H1 (cell line): Measurements from ENCODE around the gene ZBED4. TPM values are rescaled to one million over a fixed set of nuclear protein-coding genes. Genes with fewer than 3 reads are reported as not detected.
A peak's percentile ranks its signal among the peaks of the same experiment; 100 is the strongest.

Source experiments
- CTCF ChIA-PET: fragments of 300-600 bp; sonication (Branson Sonifier 250); formaldehyde crosslinking; loops from one replicate; lab custom pipeline; 2021; ENCODE audit not compliant: partially characterized antibody; lab: Charles Lee
- POLR2A ChIA-PET: fragments of 300-600 bp; sonication (Branson Sonifier 250); formaldehyde crosslinking; loops from one replicate; lab custom pipeline; 2021; ENCODE audit warnings: inconsistent platforms; ENCODE audit not compliant: partially characterized antibody; lab: Charles Lee
- DNase-seq, 2 experiments: peaks; one replicate each; pipeline versions ENCODE4 v3.0.0 to v3.0.0-alpha.2; 2010 to 2022; ENCODE audit warnings: low spot score in 2 of 2, low read depth in 1 of 2, mixed read lengths in 1 of 2
- FAIRE-seq: peaks from 2 replicates; lab custom pipeline; 2011; peaks lifted over from hg19 to GRCh38; lab: Jason Lieb, UNC
- H2AFZ ChIP-seq: 2 replicates; pipeline ENCODE4 v1.8.1; 2012; ENCODE audit warnings: low read length, inconsistent platforms
- H2AK5ac ChIP-seq: 2 replicates; pipeline ENCODE4 v1.6.1; 2013; ENCODE audit warnings: low read depth, low read length
- H2BK120ac ChIP-seq: replicated peaks from 2 replicates; pipeline ENCODE3; 2013; ENCODE audit warnings: low read depth, low read length, inconsistent platforms
- H2BK12ac ChIP-seq: 2 replicates; pipeline ENCODE4 v1.6.1; 2013; ENCODE audit warnings: low read depth, low read length
- H2BK15ac ChIP-seq: 2 replicates; pipeline ENCODE4 v1.6.1; 2013; ENCODE audit warnings: low read length
- H2BK20ac ChIP-seq: 2 replicates; pipeline ENCODE4 v1.6.1; 2013; ENCODE audit warnings: low read length
- H2BK5ac ChIP-seq: 2 replicates; pipeline ENCODE4 v1.6.1; 2013; ENCODE audit warnings: low read depth, low read length
- H3K14ac ChIP-seq: 2 replicates; pipeline ENCODE4 v1.6.1; 2013; ENCODE audit warnings: inconsistent platforms; ENCODE audit not compliant: insufficient read length
- H3K18ac ChIP-seq: 2 replicates; pipeline ENCODE4 v1.6.1; 2013; ENCODE audit warnings: low read length; ENCODE audit errors: extremely low read depth
- H3K23ac ChIP-seq: 2 replicates; pipeline ENCODE4 v1.6.1; 2013; ENCODE audit warnings: inconsistent platforms; ENCODE audit not compliant: insufficient read length
- H3K23me2 ChIP-seq: 2 replicates; pipeline ENCODE4 v1.6.1; 2013; ENCODE audit warnings: low read depth, low read length
- H3K27ac ChIP-seq: 2 replicates; pipeline ENCODE4 v1.6.1; 2011; ENCODE audit warnings: low read depth, low read length, inconsistent platforms
- H3K27me3 ChIP-seq, 4 experiments: replicated peaks in 1 of 4; 1 replicate in 1 of 4; 2 replicates in 3 of 4; pipeline versions ENCODE4 v1.6.1 to v1.8.1; 2011 to 2013; ENCODE audit warnings: low read length in 3 of 4, mild to moderate bottlenecking in 3 of 4, inconsistent platforms in 2 of 4, mixed read lengths in 2 of 4, moderate library complexity in 1 of 4; ENCODE audit not compliant: control insufficient read depth in 3 of 4, insufficient read depth in 3 of 4; ENCODE audit errors: extremely low read depth in 1 of 4
- H3K36me3 ChIP-seq, 4 experiments: 2 replicates each; pipeline versions ENCODE4 v1.6.1 to v1.8.1; 2011 to 2013; ENCODE audit warnings: mild to moderate bottlenecking in 4 of 4, low read length in 3 of 4, moderate library complexity in 2 of 4, control low read depth in 1 of 4, inconsistent platforms in 1 of 4; ENCODE audit not compliant: insufficient read depth in 4 of 4, control insufficient read depth in 2 of 4
- H3K4ac ChIP-seq: replicated peaks from 2 replicates; pipeline ENCODE3; 2013; ENCODE audit warnings: low read length, low read depth, mixed read lengths, inconsistent platforms; ENCODE audit not compliant: insufficient read length
- H3K4me1 ChIP-seq, 4 experiments: replicated peaks in 1 of 4; 1 replicate in 1 of 4; 2 replicates in 3 of 4; pipeline versions ENCODE4 v1.6.1 to v1.8.1; 2011 to 2013; ENCODE audit warnings: low read length in 3 of 4, inconsistent platforms in 2 of 4, mixed read lengths in 1 of 4; ENCODE audit not compliant: insufficient read depth in 4 of 4, control insufficient read depth in 3 of 4
- H3K4me2 ChIP-seq, 2 experiments: 2 replicates each; pipeline versions ENCODE4 v1.6.1 to v1.8.1; 2011 to 2013; ENCODE audit warnings: low read depth in 2 of 2, low read length in 2 of 2, control low read depth in 1 of 2, inconsistent platforms in 1 of 2, mild to moderate bottlenecking in 1 of 2; ENCODE audit not compliant: insufficient read depth in 1 of 2
- H3K4me3 ChIP-seq, 4 experiments: fragments of 200-600, 300-600 bp in 1 of 4; sonication (generic), shearing (Covaris generic), sonication (Bioruptor Twin) in 1 of 4; 2 replicates each; pipeline versions ENCODE4 v1.5.1 to v1.8.1; 2011 to 2016; ENCODE audit warnings: low read length in 4 of 4, low read depth in 3 of 4, control low read depth in 2 of 4, inconsistent platforms in 2 of 4, mild to moderate bottlenecking in 2 of 4, mixed read lengths in 1 of 4, moderate library complexity in 1 of 4; ENCODE audit not compliant: insufficient read depth in 2 of 4; ENCODE audit errors: extremely low read depth in 1 of 4
- H3K56ac ChIP-seq: replicated peaks from 2 replicates; pipeline ENCODE3; 2013; ENCODE audit warnings: low read depth, mild to moderate bottlenecking, mixed read lengths, low read length, inconsistent platforms; ENCODE audit not compliant: insufficient read length
- H3K79me1 ChIP-seq: 2 replicates; pipeline ENCODE4 v1.6.1; 2013; ENCODE audit warnings: low read depth, low read length, control low read depth
- H3K79me2 ChIP-seq, 2 experiments: 2 replicates each; pipeline versions ENCODE4 v1.6.1 to v1.8.1; 2012 to 2013; ENCODE audit warnings: low read length in 2 of 2, mild to moderate bottlenecking in 2 of 2, inconsistent platforms in 1 of 2; ENCODE audit not compliant: insufficient read depth in 2 of 2, control insufficient read depth in 1 of 2
- H3K9ac ChIP-seq, 4 experiments: replicated peaks in 1 of 4; 1 replicate in 1 of 4; 2 replicates in 3 of 4; pipeline versions ENCODE4 v1.6.1 to v1.8.1; 2011 to 2013; ENCODE audit warnings: low read depth in 3 of 4, low read length in 3 of 4, control low read depth in 2 of 4, mild to moderate bottlenecking in 2 of 4, moderate library complexity in 2 of 4, inconsistent platforms in 1 of 4; ENCODE audit errors: extremely low read depth in 1 of 4
- H3K9me3 ChIP-seq, 2 experiments: 2 replicates each; pipeline versions ENCODE4 v1.6.1 to v1.8.1; 2012 to 2013; ENCODE audit warnings: mild to moderate bottlenecking in 2 of 2, moderate library complexity in 2 of 2, control low read depth in 1 of 2, inconsistent platforms in 1 of 2, low read depth in 1 of 2, low read length in 1 of 2, mixed read lengths in 1 of 2; ENCODE audit not compliant: insufficient read depth in 2 of 2
- H4K20me1 ChIP-seq, 2 experiments: replicated peaks in 1 of 2; 2 replicates each; pipeline versions ENCODE3 to v1.8.1; 2011 to 2013; ENCODE audit warnings: inconsistent platforms in 2 of 2, low read length in 2 of 2, mild to moderate bottlenecking in 1 of 2; ENCODE audit not compliant: insufficient read depth in 2 of 2, control insufficient read depth in 1 of 2
- H4K5ac ChIP-seq: 2 replicates; pipeline ENCODE4 v1.6.1; 2013; ENCODE audit warnings: low read length, low read depth, mixed read lengths, inconsistent platforms; ENCODE audit not compliant: insufficient read length
- H4K8ac ChIP-seq: 2 replicates; pipeline ENCODE4 v1.8.0; 2013; ENCODE audit warnings: mild to moderate bottlenecking, moderate library complexity, low read length, inconsistent platforms; ENCODE audit not compliant: insufficient read depth; ENCODE audit errors: extremely low read depth
- H4K91ac ChIP-seq: replicated peaks from 2 replicates; pipeline ENCODE3; 2013; ENCODE audit warnings: low read length, mixed read lengths, inconsistent platforms; ENCODE audit not compliant: insufficient read length
- BACH1 ChIP-seq: IDR thresholded peaks from 2 replicates; pipeline ENCODE4 v1.6.1; 2012; ENCODE audit warnings: low read length, improper control_type of control experiment
- BRCA1 ChIP-seq: IDR thresholded peaks from 2 replicates; pipeline ENCODE4 v1.6.1; 2012; ENCODE audit warnings: low read depth, low read length, improper control_type of control experiment
- POLR2AphosphoS5 ChIP-seq: IDR thresholded peaks from 2 replicates; pipeline ENCODE4 v1.6.1; 2011; ENCODE audit warnings: low read depth, low read length
- SP2 ChIP-seq: IDR thresholded peaks from 2 replicates; pipeline ENCODE4 v1.6.1; 2012; ENCODE audit warnings: mild to moderate bottlenecking, low read length, inconsistent platforms
- WGBS, 2 experiments: shearing (Covaris generic) in 1 of 2; methylation state at CpG; one replicate each; pipeline versions ENCODE4 v1.1.6 to v1.1.7; 2013 to 2015; ENCODE audit warnings: low lambda C conversion rate in 2 of 2, mixed read lengths in 2 of 2, inconsistent platforms in 1 of 2, low coverage in 1 of 2, missing lambda C conversion rate in 1 of 2; ENCODE audit not compliant: insufficient replicate concordance in 2 of 2, insufficient coverage in 1 of 2, insufficient read length in 1 of 2; ENCODE audit errors: extremely low coverage in 1 of 2, missing lambda C conversion rate in 1 of 2; 5-methylcytosine and 5-hydroxymethylcytosine counted together
- polyA plus RNA-seq, 7 experiments: library from polyadenylated mRNA; depleted of rRNA in 3 of 7; stranded (reverse) in 5 of 7; unstranded in 2 of 7; fragments of >200 nt in 5 of 7; fragments of 200-250 nt in 2 of 7; gene quantifications; 1 replicate in 5 of 7; 2 replicates in 1 of 7; 4 replicates in 1 of 7; pipeline versions ENCODE4 v1.2.1 to v1.2.3, GENCODE V29; 2011 to 2013; ENCODE audit warnings: missing spikeins in 2 of 7, mixed read lengths in 2 of 7
- total RNA-seq: library from RNA; stranded (reverse); fragmentation: NEBNext Ultra II Directional; extraction: Animal tissue kit (Norgen Biotek cat#: 25700); gene quantifications from 2 replicates; pipeline ENCODE4 v1.2.1, GENCODE V29; 2021
- TF ChIP-seq, protein P1 (sequence below), 3 experiments: IDR thresholded peaks; 1 replicate in 2 of 3; 2 replicates in 1 of 3; pipeline versions ENCODE4 v1.5.1 to v1.6.1; 2011; ENCODE audit warnings: low read length in 3 of 3, mild to moderate bottlenecking in 3 of 3, inconsistent platforms in 2 of 3, low read depth in 1 of 3, moderate library complexity in 1 of 3; ENCODE audit not compliant: insufficient read depth in 1 of 3; ENCODE audit errors: control extremely low read depth in 1 of 3

Gene ZBED4
- total and polyA plus RNA-seq, 2 of the 8 experiments (the other 6 are each of a cell fraction or from before 2014, with no cell fraction given) = 11.0 to 28.3 TPM

DNA sequence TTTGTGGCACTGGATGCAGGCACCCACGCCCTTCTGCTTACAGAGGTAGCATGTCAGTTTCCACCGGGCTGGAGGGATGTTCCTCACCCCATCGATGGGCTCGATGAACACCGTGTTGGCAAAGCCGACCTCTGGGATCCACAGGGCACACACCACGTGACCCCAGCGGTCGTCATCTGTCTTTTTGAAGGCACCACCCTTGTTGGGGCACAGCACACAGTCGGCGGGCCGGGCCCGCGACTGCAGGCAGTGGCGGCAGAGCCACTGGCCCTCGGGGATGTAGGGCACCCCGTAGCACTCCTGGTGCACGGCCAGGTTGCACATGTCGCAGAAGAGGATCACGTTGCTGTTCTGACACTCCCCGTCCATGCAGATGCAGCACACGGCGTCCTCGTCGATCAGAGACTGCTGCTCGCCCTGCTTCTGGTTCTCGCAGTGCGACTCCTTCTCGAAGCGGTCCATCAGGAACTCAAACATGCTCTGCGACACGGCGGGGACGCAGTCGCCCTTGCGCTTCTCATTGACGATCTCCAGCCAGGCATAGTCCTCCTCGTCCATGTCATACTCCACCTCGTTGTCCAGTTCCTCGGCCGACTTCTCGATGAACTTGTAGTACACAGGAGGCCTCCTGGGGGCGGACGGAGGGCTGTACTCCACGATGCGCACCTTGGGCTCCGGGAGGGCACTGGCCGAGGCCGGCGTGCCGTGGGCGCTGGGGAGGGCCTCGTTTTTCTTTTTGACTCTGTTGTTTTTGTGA lies 30.2 kb upstream of the ZBED4 start:
- Histone ChIP-seq H3K36me3 (peaks cover 21 to 51% (median 30%) of the 10 kb centered on the region in 4 experiments), H4K5ac (no peak overlapping the region), H3K18ac (no peak overlapping the region), H4K91ac (no peak overlapping the region), H2BK20ac (no peak overlapping the region), H3K9ac (no peak overlapping the region), H3K4me2 (no peak overlapping the region), H4K8ac (no peak overlapping the region), H2BK15ac (no peak overlapping the region), H3K14ac (no peak overlapping the region), H2BK12ac (no peak overlapping the region), H3K56ac (no peak overlapping the region), H2AK5ac (no peak overlapping the region), H2BK5ac (no peak overlapping the region), H3K4ac (no peak overlapping the region), H3K27ac (no peak overlapping the region), H2AFZ (no peak overlapping the region), H3K9me3 (peaks cover 0 to 2% of the 10 kb centered on the region in 2 experiments; a peak in 1 of 4 replicates), H3K4me3 (no peak overlapping the region), H3K23ac (no peak overlapping the region), H4K20me1 (peaks cover 44 to 47% of the 10 kb centered on the region in 2 experiments), H3K27me3 (no peaks in the 10 kb centered on the region), H3K79me2 (peaks cover 26 to 83% of the 10 kb centered on the region in 2 experiments), H3K4me1 (peaks cover 0 to 9% (median 7%) of the 10 kb centered on the region in 4 experiments; a peak in 5 of 7 replicates), H3K23me2 (peaks cover 9% of the 10 kb centered on the region; the same call in 1 of the 2 replicates), H3K79me1 (peaks cover 31% of the 10 kb centered on the region), H2BK120ac (no peak overlapping the region)
- 92% methylated on average over 48 of the region's 53 CpGs; no CpG with 5 or more reads in 1 of the 2 experiments for WGBS, 2 experiments
- DNase-seq = no peak
- TF ChIP-seq BRCA1 (no peak), SP2 (no peak), BACH1 (no peak), POLR2AphosphoS5 (peak; percentile 8; the same call in 1 of the 2 replicates)
- TF ChIP-seq, protein P1, sequence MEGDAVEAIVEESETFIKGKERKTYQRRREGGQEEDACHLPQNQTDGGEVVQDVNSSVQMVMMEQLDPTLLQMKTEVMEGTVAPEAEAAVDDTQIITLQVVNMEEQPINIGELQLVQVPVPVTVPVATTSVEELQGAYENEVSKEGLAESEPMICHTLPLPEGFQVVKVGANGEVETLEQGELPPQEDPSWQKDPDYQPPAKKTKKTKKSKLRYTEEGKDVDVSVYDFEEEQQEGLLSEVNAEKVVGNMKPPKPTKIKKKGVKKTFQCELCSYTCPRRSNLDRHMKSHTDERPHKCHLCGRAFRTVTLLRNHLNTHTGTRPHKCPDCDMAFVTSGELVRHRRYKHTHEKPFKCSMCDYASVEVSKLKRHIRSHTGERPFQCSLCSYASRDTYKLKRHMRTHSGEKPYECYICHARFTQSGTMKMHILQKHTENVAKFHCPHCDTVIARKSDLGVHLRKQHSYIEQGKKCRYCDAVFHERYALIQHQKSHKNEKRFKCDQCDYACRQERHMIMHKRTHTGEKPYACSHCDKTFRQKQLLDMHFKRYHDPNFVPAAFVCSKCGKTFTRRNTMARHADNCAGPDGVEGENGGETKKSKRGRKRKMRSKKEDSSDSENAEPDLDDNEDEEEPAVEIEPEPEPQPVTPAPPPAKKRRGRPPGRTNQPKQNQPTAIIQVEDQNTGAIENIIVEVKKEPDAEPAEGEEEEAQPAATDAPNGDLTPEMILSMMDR (IDR thresholded peaks at IDR 0.05; ENCODE audit: control extremely low read depth in 1 of 3, insufficient read depth in 1 of 3, low read depth in 1 of 3, low read length in 3 of 3) = no peak
- FAIRE-seq = no peak
- CTCF ChIA-PET = no interaction called here
- POLR2A ChIA-PET = interaction anchor here (1.0 to 1.5 kb wide), 2 partner anchors 14 to 29 kb away, joined by 3 read pairs; no protein-coding TSS in a partner anchor
